Inflammatory macrophage (primary cell): ENCODE measurements around the gene GNB5.
"Not testable (repeated sequence)": the region's sequence is repeated elsewhere in the genome, so short reads cannot be mapped to it uniquely, and the experiment has no call there.

ENCODE experiments used
- DNase-seq, 2 donors: peaks; one replicate each; pipeline ENCODE4 v3.0.0-alpha.2; 2020 to 2022

The GNB5 gene

DNA sequence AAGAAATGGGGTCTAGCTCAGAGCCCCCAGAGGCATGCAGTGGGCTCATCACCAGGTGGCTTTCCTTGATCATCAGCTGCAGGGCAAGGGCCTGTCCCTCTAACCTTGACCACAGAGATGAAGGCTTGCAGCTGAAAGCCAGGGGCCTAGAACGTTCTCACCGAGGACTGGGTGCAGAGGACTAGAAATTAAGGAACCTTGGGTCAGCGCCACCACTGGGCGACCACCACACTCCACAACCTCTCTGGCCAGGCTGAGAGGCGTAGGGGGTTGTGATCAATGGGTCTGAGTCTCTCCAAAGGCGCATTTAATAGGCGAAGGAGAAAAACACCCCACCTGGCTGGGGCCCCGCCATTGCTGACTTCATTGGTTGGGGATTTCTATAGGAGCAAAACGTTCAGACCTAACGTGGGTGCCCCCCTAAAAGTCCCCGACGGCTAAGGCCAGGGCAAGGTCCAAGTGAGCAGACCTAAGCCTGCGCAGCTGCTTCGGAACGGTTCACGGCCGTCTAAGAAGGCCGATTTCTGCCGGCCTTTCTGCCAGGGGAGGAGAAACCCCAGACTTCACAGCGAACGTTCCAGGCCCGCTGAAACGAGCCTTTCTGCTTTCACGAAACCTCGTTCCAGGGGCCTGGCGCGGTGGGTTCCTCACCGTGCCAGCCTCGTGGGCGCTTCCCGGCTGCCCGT is 79.5 kb downstream of the GNB5 start:
- no peak for DNase-seq

DNA sequence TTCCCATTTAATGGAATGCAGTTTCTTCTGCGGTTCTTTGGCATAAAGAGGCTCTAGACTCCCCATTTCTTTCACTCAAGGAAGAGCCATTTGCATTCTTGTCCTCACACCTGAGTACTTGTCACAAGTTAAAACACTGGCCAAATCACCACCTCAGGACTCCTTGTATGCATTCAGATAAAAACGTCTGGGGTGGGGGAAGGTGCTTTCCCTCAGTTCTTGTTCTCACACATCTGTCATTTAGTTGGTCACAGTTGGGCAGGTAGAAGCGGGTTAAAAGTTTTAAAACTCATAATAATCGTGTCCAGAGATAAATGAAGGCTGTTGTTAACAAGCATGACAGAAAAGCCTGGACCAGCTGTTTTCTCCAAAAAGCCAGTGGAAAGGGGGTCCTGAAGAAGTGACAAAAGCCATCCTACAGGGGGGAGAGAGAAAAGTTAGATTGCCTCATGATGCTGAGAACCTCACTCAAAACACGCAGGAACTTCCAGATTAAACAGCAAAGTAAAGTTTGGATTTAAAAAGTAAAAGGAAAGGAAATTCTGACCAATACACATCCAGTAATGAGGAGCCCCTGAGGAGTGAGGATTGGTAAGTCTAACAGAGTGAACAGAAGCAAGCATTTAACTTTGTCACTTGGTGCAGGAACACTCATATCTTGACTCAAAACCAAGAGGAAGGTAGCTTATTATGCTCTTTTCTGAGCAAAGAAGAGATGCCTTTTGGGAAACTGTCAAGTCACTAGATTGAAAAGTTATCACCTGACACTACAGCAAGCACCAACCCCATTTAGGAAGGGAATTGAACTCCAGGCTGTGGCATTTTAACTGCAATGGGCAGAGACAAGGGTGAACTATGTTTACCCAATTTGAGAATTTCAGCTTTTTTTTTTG is 81.4 kb downstream of the GNB5 start:
- DNase-seq: no peak

DNA sequence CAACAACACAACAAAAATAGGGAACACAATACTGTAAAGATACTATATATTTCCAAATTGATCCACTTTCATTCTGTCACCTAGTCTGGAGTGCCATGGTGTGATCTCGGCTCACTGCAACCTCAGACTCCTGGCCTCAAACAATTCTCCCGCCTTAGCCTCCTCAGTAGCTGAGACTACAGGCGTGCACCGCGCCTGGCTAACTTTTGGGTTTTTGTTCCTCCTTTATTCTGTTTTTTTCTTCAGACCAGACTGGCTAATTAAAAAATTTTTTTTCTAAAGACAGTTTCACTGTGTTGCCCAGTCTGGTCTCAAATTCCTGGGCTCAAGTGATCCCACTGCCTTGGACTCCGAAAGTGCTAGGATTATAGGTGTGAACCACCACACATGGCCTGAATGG is 84.0 kb downstream of the GNB5 start:
- DNase-seq: no peak

DNA sequence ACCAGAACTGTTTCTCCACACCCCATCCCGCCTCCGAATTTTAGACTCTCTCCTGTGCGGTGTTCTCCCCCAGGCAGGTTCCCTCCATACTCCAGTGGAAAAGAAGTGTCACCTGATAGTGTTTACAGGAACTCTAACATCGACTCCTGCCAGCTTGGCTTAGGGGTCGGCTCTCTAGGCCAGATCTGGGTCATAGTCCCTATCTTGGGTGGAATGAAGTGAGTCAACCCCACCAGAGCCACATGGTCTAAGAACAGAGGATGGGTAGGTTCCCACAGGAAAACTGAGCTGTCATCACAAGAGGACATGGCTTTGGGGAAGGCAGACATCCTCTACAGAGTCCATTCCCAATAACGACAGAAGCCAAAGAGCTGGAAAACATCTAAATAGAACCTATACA is 84.6 kb downstream of the GNB5 start:
- no peak for DNase-seq

DNA sequence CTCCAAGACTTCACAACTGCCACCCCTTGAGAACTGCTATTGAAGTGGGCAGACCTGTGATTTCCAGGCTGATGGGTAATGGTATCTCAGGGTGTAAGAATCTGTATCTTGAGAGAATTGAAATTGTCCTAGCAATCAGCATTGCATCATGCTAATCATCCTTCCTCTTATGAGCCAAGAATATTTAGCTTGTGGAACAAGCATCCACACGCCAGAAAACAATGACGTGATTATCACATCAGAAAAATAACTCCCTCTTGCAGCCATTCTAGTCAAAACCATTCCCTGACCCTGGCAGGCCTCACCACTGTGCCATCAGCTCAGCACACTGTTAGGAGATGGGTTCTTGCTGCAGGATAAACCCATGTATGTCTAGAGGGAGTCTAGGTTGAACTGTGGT is 85.3 kb downstream of the GNB5 start:
- peak; percentile 70 to 76 for DNase-seq

DNA sequence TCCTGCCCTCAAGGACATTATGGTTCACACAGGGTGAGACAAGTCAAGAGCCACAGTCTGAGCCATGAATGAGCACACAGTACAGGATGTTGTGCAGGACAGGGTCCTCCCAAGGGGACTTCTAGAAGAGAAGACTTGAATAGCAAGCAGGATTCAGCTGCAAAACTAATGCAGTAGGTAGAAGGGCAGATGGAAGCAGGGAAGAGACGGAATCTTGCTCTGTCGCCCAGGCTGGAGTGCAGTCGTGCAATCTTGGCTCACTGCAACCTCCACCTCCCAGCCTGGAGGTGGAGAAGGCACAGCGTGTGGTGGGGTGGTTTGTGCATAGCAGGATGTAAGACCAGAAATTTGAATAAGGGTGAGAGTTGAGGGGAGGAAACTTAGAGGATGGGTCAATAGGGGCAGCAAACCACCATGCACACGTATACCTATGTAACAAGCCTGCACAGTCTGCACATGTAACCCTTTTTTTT is 86.6 kb downstream of the GNB5 start:
- no peak for DNase-seq

DNA sequence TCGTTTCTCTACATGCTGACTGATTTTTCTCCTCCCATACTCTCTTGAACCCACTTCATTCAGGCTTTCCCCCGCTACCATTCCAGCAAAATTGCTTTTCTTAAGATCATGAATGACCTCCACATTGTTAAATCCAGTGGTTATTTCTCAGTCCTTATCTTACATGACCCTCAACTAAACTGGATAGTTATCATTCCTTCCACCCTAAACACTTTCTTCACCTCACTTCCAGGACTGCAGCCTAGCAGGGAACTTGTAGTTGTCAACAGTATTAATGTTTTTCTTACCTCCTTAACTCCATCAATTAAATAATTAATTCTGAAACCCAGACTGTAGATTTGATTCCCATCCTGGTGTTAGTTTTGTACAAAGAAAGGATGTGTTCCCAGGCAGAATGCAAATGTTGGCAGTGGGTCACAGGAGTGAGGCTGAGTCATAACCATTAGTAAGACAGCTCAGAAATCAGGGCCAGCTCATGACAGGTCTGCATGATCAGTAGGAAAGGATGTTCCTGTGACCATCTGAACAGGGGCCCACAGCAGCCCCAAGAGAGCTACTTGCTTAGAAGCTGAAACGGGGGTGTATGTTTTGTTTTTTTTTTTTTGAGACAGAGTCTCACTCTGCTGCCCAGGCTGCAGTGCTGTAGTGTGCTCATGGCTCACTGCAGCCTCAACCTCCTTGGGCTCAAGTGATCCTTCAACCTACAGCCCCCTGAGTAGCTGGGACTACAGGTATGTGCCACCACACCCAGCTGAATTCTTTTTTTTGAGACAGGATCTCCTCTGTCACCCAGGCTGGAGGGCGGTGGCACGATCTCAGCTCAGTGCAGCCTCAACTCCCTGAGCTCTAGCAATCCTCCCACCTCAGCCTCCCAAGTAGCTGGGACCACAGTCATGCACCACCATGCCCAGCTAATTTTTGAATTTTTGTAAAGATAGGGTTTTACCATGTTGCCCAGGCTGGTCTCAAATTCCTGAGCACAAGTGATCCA is 87.7 kb downstream of the GNB5 start:
- peak; percentile 67 to 90 for DNase-seq

DNA sequence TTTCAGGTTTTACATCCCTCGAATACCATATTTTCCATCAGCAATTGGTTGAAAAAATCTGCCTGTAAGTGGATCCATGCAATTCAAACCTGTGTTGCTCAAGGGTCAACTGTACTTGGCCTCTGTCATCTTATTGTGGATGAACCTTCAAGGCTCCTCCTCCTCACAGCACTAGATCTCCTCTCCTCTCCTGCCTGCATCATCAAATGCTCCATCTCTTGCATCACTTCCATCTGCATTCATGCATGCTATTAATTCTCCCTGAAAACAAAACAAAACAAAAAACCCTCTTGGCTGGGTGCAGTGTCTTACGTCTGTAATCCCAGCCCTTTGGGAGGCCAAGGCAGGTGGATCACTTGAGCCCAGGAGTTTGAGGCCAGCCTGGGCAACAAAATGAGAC is 88.7 kb downstream of the GNB5 start:
- DNase-seq: peak; percentile 28 to 35

DNA sequence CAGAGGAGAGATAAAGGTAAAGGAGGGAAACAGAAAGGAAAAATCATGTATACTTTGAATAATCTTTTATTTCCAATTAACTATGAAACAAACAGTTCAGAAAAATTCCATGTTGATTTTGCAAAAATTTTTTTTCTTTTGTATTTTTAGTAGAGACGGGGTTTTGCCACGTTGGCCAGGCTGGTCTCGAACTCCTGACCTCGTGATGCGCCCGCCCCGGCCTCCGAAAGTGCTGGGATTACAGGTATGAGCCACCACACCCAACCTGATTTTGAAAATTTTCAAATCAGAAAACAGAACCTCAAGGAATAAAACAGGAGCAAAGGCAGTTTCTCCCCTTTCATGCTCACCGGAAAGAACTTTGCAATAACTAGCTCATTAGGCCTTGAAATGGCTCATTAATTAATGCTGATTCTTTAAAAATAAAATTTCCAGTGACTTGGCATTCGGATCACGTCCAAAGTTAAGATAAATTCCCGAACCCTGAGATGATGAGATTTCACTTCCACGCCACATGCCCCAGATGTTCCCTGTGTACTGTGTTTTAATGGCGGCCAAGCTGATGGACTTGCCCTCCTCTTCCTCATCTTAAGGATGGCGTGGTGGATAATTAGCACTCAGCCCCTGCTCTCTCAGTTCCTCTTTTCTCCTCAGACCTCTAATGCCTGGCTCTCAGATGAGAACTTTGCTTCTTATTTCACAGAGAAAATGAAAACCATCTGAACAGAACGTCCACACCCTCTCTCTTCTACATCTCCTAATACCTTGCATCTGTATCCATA is 89.5 kb downstream of the GNB5 start:
- DNase-seq: peak; percentile 51 to 61

DNA sequence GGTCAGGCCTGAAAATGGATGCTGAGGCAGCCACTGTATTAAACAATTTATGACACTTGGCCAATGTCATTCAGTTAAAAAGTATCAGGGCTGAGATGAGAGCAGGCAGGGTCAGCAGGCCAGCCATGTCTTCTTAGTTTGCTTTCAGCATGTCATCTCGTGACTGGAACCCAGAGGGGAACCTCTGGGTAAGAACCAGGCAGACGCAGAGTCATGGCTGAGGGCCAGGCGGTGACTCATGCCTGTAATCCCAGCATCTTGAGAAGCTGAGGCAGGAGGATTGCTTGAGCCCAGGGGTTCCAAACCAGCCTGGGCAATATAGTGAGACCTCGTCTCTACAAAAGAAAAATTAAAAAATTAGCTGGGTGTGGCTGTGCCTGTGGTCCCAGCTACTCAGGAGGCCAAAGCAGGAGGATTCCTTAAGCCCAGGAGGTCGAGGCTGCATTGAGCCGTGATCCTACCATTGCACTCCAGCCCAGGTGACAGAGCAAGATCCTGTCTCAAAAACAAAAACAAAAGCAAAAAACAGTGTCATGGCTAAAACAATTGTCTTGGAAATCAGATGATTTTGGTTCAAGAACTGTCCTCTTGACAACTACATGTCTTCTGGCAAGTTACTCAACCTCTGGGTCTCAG is 90.3 kb downstream of the GNB5 start:
- peak; percentile 93 to 96 for DNase-seq

DNA sequence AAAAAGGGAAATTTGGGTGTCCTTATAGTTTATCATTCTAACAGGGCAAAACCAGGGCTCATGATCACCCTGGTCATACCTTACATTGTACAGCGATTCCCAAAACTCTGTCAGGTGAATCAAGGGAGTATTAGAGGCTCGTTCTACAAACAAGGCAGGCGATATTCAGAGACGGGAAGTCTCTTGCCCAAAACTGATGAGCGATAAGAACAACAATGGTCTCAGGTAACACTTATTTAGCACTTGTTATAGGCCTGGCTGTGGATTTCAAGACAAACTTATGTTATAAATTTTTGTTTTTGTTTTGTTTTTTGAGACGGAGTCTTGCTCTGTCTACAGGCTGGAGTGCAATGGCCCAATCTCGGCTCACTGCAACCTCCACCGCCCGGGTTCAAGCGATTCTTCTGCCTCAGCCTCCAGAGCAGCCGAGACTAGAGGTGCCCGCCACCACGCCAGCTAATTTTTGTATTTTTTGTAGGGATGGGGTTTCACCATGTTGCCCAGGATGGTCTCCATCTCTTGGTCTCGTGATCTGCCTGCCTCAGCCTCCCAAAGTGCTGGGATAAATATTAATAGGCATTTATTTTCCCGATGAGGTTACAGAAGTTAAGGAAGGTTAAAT is 91.4 kb downstream of the GNB5 start:
- DNase-seq: no peak

DNA sequence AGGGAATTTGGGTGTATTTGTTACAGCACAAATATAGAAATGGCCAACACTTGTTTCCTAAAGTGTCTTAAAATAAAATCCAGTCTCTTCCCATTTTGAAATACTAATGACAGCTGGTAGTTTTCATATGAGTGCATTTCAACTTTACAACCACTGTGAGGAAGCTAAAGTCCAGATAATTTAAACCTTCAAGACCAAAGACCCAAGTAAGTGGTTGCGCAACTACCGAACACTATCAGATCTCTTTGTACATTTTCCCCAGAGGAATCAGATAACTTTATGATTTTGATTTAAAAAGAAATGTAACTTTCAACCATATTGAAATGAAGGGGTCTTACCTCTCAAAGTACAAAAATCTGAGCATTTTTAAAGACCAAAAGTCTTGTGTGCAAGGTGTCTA is 92.9 kb downstream of the GNB5 start:
- peak; percentile 37 to 38 for DNase-seq

DNA sequence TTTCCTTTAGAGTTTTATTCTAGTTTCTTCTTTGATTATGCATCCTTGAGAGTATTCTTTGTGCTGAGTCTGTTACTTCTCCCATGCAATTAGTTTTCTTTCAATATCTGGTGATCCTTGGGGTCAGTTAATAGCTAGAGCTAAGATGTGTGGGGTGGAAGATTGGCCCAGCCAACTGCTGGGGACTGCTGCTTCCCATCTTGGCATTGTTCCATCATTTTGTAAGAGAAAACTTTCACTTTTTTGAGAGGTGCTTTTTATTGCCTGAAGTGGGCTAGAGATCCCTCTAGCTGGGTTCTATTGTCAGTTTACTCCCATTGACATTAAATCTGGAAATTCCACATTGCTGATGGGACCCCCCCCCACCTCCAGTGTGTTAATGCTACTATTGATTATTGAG is 94.0 kb downstream of the GNB5 start:
- no peak for DNase-seq

DNA sequence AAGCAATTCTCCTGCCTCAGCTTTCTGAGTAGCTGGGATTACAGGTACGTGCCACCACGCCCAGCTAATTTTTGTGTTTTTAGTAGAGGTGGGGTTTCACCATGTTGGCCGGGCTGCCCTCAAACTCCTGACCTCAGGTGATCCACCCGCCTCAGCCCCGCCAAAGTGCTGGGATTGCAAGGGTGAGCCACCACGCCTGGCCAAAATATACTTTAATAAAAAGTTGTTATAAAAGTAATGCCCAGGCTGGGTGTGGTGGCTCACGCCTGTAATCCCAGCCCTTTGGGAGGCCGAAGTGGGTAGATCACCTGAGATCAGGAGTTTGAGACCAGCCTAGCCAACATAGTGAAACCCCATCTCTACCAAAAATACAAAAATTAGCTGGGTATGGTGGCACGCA is 94.7 kb downstream of the GNB5 start:
- DNase-seq: not testable (repeated sequence)

DNA sequence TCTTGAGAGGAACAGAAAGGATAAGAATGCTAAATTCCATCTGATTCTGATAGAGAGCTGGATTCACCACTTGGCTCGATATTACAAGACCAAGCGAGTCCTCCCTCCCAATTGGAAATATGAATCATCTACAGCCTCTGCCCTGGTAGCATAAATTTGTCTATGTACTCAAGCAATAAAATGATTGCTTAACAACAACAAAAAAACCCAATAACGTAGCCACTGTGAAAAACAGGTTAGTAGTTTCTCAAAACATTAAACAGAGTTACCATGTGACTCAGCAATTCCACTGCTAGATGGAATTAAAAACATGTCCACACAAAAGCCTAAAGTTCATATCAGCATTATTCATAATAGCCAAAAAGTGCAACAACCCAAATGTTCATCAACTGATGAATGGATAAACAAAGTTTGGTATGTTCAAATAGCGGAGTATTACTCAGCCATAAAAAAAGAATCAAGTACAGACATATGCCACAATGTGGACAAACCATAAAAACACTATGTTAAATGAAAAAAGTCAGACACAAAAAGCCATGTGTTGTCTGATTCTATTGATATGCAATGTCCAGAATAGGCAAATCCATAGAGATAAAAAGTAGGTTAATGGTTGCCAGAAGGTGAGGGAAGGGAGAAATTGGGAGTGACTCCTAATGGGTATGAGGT is 95.5 kb downstream of the GNB5 start:
- peak in 1 of 2 donors; percentile 20 for DNase-seq

DNA sequence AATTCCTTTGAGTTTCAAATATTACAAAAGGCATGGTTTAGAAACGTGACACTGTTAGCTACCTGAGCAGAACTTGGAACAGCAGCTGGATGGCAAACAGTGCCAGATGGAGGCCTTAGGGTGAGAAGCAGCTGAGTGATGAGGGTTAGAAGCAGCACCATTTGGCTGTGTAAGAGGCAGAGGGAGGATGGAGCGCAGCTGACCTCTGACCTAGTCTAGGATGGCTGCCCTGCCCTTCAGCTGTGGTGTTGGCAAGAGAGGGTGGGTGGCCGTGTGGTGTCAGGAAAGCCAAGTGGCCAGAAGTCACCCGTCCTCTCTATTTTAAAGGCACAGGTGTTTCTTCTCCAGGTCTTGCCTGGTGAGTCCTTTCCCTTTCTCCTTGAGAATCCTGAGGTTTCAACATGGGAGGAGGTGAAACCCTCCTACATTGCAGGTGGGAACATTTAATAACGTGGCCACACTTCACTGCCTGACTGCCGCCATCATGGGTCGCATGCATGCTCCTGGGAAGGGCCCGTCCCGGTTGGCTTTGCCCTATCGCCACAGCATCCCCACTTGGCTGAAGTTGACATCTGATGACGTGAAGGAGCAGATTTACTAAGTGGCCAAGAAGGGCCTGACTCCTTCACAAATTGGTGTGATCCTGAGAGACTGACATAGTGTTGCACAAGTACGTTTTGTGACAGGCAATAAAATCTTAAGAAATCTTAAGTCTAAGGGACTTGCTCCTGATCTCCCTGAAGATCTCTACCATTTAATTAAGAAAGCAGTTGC is 96.2 kb downstream of the GNB5 start:
- DNase-seq: no peak

DNA sequence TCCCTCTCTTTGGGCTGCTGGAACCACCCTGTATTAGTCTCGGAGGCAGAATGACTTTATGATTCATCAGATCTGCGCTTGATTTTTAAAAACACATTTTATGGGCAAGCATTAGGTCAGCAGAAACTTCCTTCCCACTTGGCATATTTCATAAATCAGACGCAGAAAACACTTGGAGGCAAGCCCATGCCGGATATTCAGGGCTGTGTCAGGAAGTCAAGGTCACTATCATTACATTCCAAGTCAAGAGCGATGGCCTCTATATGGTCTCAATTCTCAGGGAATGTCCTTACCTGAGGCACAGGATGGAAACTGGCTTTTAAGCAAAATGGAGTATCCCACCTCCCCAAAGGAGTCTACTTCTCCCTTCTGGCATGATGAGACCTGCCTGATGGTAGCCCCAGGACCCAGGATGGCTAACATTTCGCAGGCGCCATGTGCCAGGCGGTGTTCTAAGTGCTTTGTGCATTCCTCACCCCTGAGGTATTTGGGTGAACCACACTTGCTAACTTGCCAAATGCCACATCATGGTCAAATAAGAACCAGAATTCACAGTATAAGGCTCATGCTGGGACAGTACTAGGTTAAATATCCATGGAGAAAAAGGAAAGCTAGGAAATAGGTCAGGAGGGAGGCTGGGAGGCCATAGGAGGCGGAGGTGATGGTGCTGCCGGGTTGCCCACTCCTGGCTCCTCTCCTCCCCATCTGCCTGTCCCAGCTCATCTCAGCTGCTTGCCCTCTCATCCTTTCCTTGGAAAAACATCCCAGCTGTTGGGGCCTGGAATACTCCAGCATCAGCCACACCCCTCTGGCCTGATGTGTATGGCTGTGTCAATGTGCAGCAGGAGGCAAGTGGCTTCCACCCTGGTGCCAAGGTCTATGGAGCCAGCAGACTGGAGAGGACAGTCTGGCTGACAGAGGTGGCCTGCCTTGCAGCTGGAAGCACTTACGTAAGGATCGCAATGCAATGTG is 97.4 kb downstream of the GNB5 start:
- peak; percentile 57 to 61 for DNase-seq

DNA sequence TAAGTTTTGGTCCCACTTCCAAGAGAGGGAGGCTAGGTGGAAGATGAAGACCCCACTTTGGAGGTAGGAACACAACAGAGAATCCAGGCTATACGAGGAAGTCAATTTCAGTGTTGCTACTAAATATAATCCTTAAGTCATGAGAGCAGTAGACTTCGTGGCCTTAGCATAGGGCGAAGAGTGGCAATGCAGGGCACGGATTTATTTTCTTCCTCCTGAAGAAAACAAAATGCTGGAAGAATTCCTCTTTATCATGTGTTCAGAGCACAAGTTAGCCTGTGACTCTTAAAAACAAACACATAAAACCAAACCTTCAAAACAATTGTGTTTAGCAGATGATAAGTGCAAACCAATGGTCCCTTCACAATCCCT is 98.0 kb downstream of the GNB5 start:
- DNase-seq: no peak
